Esophagus (tissue), 2 donors: ENCODE results near the gene RGS7. TPM values are rescaled to one million over a fixed set of nuclear protein-coding genes. Genes with fewer than 3 reads are reported as not detected.
"Not testable (repeated sequence)": the region's sequence is repeated elsewhere in the genome, so short reads cannot be mapped to it uniquely, and the experiment has no call there.

ENCODE experiments used
- H3K27ac ChIP-seq, 2 donors: one replicate each; pipeline ENCODE4 v1.5.1; 2013; ENCODE audit warnings: low read depth in 2 of 2, mild to moderate bottlenecking in 2 of 2, inconsistent platforms in 1 of 2, low read length in 1 of 2, moderate library complexity in 1 of 2
- H3K27me3 ChIP-seq, 2 donors: one replicate each; pipeline ENCODE4 v1.6.1; 2013; ENCODE audit warnings: low read length in 2 of 2, control low read depth in 1 of 2, mild to moderate bottlenecking in 1 of 2; ENCODE audit not compliant: insufficient read depth in 2 of 2, control insufficient read depth in 1 of 2
- H3K36me3 ChIP-seq, 2 donors: one replicate each; pipeline ENCODE4 v1.6.1; 2013; ENCODE audit warnings: low read length in 1 of 2; ENCODE audit not compliant: control insufficient read depth in 2 of 2, insufficient read depth in 2 of 2
- H3K4me1 ChIP-seq, 2 donors: one replicate each; pipeline ENCODE4 v1.6.1; 2013; ENCODE audit warnings: low read length in 1 of 2; ENCODE audit not compliant: control insufficient read depth in 2 of 2, insufficient read depth in 2 of 2
- H3K4me3 ChIP-seq, 2 donors: one replicate each; pipeline ENCODE4 v1.5.1; 2013; ENCODE audit warnings: low read length in 2 of 2, mild to moderate bottlenecking in 2 of 2, low read depth in 1 of 2, moderate library complexity in 1 of 2
- H3K9me3 ChIP-seq, 2 donors: one replicate each; pipeline ENCODE4 v1.6.1; 2013; ENCODE audit warnings: mild to moderate bottlenecking in 2 of 2, low read depth in 1 of 2, low read length in 1 of 2, moderate library complexity in 1 of 2; ENCODE audit not compliant: control insufficient read depth in 2 of 2, insufficient read depth in 1 of 2
- WGBS, 2 donors: extraction: QIAGEN DNeasy Blood & Tissue Kit; methylation state at CpG; one replicate each; pipeline ENCODE4 v1.1.7; 2013; 5-methylcytosine and 5-hydroxymethylcytosine counted together
- polyA plus RNA-seq, 2 donors: library from polyadenylated mRNA; stranded (reverse); fragments of 200-250 nt; gene quantifications; one replicate each; pipeline ENCODE4 v1.2.3, GENCODE V29; 2013
- donor health status: healthy with polysubstance abuse.
- donor health status: Bipolar disorder and iron deficiency.

The RGS7 gene
- polyA plus RNA-seq, 2 donors: 0.02 TPM; not detected in 1

DNA sequence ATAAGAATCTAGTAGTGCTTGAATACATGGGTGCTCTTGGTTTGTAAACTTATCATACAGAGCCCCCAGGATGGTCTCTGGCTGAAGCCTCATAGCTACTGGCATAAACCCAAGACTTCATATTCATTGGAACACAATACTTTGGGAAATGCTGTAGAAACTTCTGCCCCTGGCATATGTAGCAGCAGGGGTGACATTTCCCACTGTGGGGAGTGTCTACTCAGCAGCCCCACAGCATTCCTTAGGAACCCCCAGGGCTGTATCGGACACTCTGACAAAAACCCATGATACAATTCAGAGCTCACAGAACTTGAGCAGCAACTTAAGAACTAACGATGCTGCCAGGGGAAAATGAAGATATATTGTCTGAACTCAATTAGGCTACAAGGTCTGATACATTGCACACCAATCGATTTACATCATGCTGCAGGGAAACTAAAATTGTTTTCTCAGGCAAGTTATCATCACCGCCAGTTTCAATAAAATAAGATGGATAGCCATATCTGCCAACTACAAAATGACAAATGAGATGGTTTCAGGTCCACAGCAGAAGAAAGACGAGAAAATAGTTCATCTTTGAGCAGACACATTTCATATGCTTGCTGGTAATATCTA, 564.0 kb downstream of the RGS7 start:
- no peaks in the 10 kb centered on the region for H3K36me3 ChIP-seq
- no peaks in the 10 kb centered on the region for H3K27me3 ChIP-seq
- peaks cover 0 to 2% of the 10 kb centered on the region in 2 donors for H3K9me3 ChIP-seq
- no peak overlapping the region for H3K27ac ChIP-seq
- H3K4me1 ChIP-seq: no peaks in the 10 kb centered on the region
- 86% methylated on average over 5 of the region's 5 CpGs for WGBS, 2 donors
- no peak overlapping the region for H3K4me3 ChIP-seq

DNA sequence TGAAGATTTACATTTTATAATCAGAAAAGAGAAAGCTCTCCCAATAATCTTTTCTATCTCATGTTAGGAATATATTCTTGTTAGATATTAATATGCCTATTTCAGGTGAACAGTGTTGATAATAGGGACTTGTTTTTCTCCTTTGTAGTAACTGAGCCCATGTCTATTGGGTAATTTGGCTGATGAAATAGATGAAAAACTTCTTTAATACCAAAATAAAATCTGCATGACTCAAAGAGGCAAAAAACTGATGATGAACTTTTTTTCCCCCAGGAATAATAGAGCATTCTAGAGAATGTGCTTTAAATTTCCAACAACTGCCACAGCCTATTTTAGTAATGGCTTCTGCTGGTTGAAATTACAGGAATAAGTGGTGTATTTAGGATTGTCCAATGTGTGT, 566.1 kb downstream of the RGS7 start:
- H3K4me3 ChIP-seq: no peak overlapping the region
- H3K4me1 ChIP-seq: no peaks in the 10 kb centered on the region
- no peaks in the 10 kb centered on the region for H3K36me3 ChIP-seq
- H3K27me3 ChIP-seq: no peaks in the 10 kb centered on the region
- no peak overlapping the region for H3K27ac ChIP-seq
- H3K9me3 ChIP-seq: peaks cover 0 to 2% of the 10 kb centered on the region in 2 donors

GRCh38 chr1:240786880-240787279, 570.1 kb downstream of the RGS7 start:
- no peak overlapping the region for H3K4me3 ChIP-seq
- no peaks in the 10 kb centered on the region for H3K27me3 ChIP-seq
- H3K36me3 ChIP-seq: no peaks in the 10 kb centered on the region
- WGBS, 2 donors: 47 to 50% methylated on average over 1 of the region's 1 CpG
- H3K27ac ChIP-seq: no peak overlapping the region
- H3K4me1 ChIP-seq: no peaks in the 10 kb centered on the region
- no peaks in the 10 kb centered on the region for H3K9me3 ChIP-seq

DNA sequence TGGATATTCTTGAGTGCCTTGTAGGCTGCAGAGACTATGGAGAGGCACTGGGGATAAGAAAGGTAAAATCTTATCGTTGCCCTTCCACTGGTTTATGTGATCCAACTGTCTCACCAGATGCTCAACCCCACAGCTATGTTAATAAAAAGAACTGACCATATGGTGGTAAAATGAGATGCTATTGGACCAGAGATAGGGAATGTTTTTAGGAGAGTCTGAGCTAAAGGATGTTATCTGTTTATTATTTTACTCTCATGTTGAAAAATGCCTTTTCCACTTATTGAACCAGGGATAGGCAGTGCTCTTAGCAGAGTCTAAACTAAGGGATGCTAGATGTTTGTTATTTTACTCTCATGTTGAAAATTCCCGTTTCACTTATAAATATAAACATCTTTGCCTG, 572.2 kb downstream of the RGS7 start:
- Histone ChIP-seq H3K27ac (no peak overlapping the region), H3K4me1 (no peaks in the 10 kb centered on the region), H3K9me3 (no peaks in the 10 kb centered on the region), H3K27me3 (no peaks in the 10 kb centered on the region), H3K36me3 (no peaks in the 10 kb centered on the region), H3K4me3 (no peak overlapping the region)
- 64 to 65% methylated on average over 2 of the region's 2 CpGs for WGBS, 2 donors

- H3K36me3 ChIP-seq, H3K4me1 ChIP-seq, H3K4me3 ChIP-seq, H3K27me3 ChIP-seq, H3K9me3 ChIP-seq, H3K27ac ChIP-seq: not testable (repeated sequence)
- 57 to 69% methylated on average over 7 of the region's 7 CpGs for WGBS, 2 donors
These were observed 573.3 kb downstream of the RGS7 start for GRCh38 chr1:240783728-240784137.

GRCh38 chr1:240776237-240776636, 580.8 kb downstream of the RGS7 start:
- Histone ChIP-seq H3K4me3 (no peak overlapping the region), H3K4me1 (no peaks in the 10 kb centered on the region), H3K9me3 (peaks cover 0 to 5% of the 10 kb centered on the region in 2 donors), H3K27ac (no peak overlapping the region), H3K36me3 (no peaks in the 10 kb centered on the region), H3K27me3 (no peaks in the 10 kb centered on the region)
- WGBS, 2 donors: 37 to 40% methylated on average over 2 of the region's 2 CpGs

DNA sequence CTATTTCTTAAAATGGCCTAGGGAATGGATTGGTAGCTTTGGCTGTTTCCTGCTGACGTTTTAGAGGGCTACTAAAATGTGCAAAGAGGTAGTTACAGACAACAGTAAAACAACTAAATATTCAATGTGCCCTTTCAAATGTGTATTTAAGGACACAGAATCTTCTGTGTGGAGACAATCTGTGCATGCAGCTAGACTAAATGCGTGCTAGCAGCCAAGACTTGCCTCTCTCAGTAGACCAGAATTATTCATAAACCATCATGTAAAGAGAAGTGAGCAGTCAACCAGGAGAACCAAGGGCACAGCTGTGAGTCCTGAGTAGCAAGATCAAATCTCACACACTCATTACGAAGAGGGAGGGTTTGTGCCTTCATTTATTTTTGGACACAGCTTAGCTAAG, 584.9 kb downstream of the RGS7 start:
- Histone ChIP-seq H3K4me3 (no peak overlapping the region), H3K36me3 (no peaks in the 10 kb centered on the region), H3K27ac (no peak overlapping the region), H3K4me1 (no peaks in the 10 kb centered on the region), H3K27me3 (no peaks in the 10 kb centered on the region), H3K9me3 (peaks cover 0 to 4% of the 10 kb centered on the region in 2 donors)
- 68 to 69% methylated on average over 3 of the region's 3 CpGs for WGBS, 2 donors

- H3K4me1 ChIP-seq: no peaks in the 10 kb centered on the region
- 90 to 91% methylated on average over 16 of the region's 16 CpGs for WGBS, 2 donors
- no peak overlapping the region for H3K4me3 ChIP-seq
- no peaks in the 10 kb centered on the region for H3K27me3 ChIP-seq
- H3K27ac ChIP-seq: no peak overlapping the region
- no peaks in the 10 kb centered on the region for H3K36me3 ChIP-seq
- peaks cover 0 to 4% of the 10 kb centered on the region in 2 donors for H3K9me3 ChIP-seq
These were observed 585.6 kb downstream of the RGS7 start for GRCh38 chr1:240771450-240771849.

- H3K4me1 ChIP-seq: no peaks in the 10 kb centered on the region
- WGBS, 2 donors: 64 to 70% methylated on average over 4 of the region's 4 CpGs
- H3K9me3 ChIP-seq: peaks cover 0 to 4% of the 10 kb centered on the region in 2 donors
- no peak overlapping the region for H3K4me3 ChIP-seq
- H3K27me3 ChIP-seq: no peaks in the 10 kb centered on the region
- H3K36me3 ChIP-seq: no peaks in the 10 kb centered on the region
- H3K27ac ChIP-seq: no peak overlapping the region
These were observed 588.0 kb downstream of the RGS7 start for GRCh38 chr1:240768979-240769378.

- Histone ChIP-seq H3K4me1 (no peaks in the 10 kb centered on the region), H3K9me3 (peaks cover 0 to 4% of the 10 kb centered on the region in 2 donors), H3K27me3 (no peaks in the 10 kb centered on the region), H3K4me3 (no peak overlapping the region), H3K27ac (no peak overlapping the region), H3K36me3 (no peaks in the 10 kb centered on the region)
These were observed 590.2 kb downstream of the RGS7 start for GRCh38 chr1:240766831-240767230.
